ENCODE data around the gene UGCG. TPM values are rescaled to one million over a fixed set of nuclear protein-coding genes. Genes with fewer than 3 reads are reported as not detected.
A peak's percentile ranks its signal among the peaks of the same experiment; 100 is the strongest.

The UGCG gene
- total RNA-seq, 1 donor from 2014 or later, result 172 TPM

DNA sequence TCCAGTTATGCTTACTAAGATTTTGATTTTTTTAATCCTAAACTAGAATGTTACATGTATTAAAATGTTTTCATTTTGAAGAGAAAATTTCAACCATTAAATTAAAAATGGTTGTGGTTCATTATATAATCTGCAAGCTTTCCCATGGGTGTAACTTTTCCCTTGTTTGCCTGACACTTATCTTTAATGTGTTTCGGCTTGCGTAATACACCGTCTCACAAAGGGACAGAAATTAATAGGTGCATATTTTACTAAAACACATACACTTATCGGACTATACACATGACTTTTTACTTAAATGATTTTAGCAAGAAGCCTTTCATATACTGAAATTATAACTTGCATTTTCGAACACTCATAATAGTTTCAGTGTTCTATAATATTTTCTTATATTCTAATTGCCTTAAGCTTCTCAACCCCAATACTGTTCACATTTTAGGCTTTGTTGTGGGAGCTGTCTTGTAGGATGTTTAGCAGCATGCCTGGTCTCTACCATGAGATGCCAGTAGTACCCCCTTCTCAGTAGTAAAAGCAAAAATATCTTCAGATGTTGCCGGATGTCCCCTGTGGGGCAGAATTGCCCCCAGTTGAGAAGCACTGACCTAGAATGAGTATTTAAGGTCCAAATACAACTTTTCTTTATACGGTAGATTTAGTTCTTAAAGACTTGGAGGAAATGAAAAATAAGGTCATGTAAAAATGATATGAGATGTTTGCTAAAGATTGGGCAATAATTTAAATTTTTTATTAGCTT lies 28.6 kb downstream of the UGCG start:
- H3K4me3 ChIP-seq (ENCODE audit: low read depth, low read length), result no peak overlapping the region
- no peaks in the 10 kb centered on the region for H3K27me3 ChIP-seq (ENCODE audit: control insufficient read depth, insufficient read depth, low read length)
- TF ChIP-seq, protein P1, sequence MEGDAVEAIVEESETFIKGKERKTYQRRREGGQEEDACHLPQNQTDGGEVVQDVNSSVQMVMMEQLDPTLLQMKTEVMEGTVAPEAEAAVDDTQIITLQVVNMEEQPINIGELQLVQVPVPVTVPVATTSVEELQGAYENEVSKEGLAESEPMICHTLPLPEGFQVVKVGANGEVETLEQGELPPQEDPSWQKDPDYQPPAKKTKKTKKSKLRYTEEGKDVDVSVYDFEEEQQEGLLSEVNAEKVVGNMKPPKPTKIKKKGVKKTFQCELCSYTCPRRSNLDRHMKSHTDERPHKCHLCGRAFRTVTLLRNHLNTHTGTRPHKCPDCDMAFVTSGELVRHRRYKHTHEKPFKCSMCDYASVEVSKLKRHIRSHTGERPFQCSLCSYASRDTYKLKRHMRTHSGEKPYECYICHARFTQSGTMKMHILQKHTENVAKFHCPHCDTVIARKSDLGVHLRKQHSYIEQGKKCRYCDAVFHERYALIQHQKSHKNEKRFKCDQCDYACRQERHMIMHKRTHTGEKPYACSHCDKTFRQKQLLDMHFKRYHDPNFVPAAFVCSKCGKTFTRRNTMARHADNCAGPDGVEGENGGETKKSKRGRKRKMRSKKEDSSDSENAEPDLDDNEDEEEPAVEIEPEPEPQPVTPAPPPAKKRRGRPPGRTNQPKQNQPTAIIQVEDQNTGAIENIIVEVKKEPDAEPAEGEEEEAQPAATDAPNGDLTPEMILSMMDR (IDR thresholded peaks at IDR 0.05; ENCODE audit: insufficient read depth, low read length, poor library complexity, severe bottlenecking), result no peak
- no peak for DNase-seq (ENCODE audit: low read depth)
- H3K36me3 ChIP-seq (ENCODE audit: control insufficient read depth, insufficient read depth, low read length), result no peaks in the 10 kb centered on the region

DNA sequence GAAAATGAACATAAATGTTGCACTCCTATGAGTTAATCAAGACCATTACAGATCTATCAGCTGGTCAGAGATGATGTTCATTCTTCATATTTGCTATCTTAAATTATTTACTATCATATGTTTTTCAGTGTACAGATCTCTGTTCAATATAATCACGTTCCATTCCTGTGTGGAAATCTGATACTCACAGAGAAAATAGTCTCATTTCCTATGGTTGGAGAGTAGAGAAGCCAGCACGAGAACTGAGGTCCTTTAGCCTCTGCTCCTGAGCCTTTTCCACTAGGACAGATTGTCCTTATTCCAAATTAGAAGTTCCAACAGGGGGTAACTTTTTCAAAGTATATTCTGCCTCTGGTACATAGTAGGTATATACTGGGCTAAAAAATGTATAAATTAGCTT lies 29.2 kb downstream of the UGCG start:
- H3K36me3 ChIP-seq (ENCODE audit: control insufficient read depth, insufficient read depth, low read length), result no peaks in the 10 kb centered on the region
- DNase-seq (ENCODE audit: low read depth), result no peak
- no peak overlapping the region for H3K4me3 ChIP-seq (ENCODE audit: low read depth, low read length)
- no peaks in the 10 kb centered on the region for H3K27me3 ChIP-seq (ENCODE audit: control insufficient read depth, insufficient read depth, low read length)
- TF ChIP-seq, protein P1 (IDR thresholded peaks at IDR 0.05; ENCODE audit: insufficient read depth, low read length, poor library complexity, severe bottlenecking), result no peak

DNA sequence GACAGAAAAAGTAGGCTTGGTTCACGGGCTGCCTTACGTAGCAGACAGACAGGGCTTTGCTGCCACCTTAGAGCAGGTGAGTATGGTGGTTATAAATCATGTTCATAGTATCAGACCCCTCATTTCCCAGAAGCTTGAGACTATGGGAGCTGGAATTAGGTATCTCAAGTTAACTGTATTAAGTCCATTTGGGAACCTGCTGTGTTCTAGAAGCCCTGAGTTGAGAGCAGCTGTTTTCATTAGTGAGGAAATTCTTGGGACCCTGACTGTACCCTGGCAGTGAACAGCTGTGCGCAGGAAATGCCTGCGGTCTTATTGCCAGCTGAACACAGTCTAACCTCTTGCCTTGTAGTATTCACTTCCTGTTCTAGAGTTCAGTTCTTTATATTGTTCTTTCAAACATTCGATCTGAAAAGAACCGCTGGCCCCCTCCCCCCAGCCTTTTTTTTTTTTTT lies 29.8 kb downstream of the UGCG start:
- TF ChIP-seq, protein P1 (IDR thresholded peaks at IDR 0.05; ENCODE audit: insufficient read depth, low read length, poor library complexity, severe bottlenecking), result no peak
- DNase-seq (ENCODE audit: low read depth), result no peak
- H3K27me3 ChIP-seq (ENCODE audit: control insufficient read depth, insufficient read depth, low read length), result no peaks in the 10 kb centered on the region
- H3K36me3 ChIP-seq (ENCODE audit: control insufficient read depth, insufficient read depth, low read length), result no peaks in the 10 kb centered on the region
- no peak overlapping the region for H3K4me3 ChIP-seq (ENCODE audit: low read depth, low read length)

DNA sequence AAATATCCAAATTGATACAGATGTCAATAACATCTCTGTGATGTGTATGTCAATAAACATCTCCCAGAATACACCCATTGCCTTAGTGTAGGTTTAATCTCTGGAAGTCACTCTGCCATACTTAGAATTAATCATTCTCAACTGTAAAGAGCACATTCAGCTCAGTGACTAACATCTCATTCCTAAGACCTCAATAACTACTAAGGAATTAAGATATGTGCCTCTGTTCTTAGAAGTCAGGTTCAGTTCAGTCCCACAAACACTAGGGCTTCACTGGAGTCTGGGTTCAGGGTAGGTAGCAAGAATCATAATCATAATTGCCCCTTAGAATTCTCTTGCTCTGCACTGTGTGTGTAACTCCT lies 31.7 kb downstream of the UGCG start:
- Histone ChIP-seq H3K4me3 (ENCODE audit: low read depth, low read length) (no peak overlapping the region), H3K36me3 (ENCODE audit: control insufficient read depth, insufficient read depth, low read length) (no peaks in the 10 kb centered on the region), H3K27me3 (ENCODE audit: control insufficient read depth, insufficient read depth, low read length) (no peaks in the 10 kb centered on the region)
- peak; percentile 67 for DNase-seq (ENCODE audit: low read depth)
- TF ChIP-seq, protein P1 (IDR thresholded peaks at IDR 0.05; ENCODE audit: insufficient read depth, low read length, poor library complexity, severe bottlenecking), result no peak

DNA sequence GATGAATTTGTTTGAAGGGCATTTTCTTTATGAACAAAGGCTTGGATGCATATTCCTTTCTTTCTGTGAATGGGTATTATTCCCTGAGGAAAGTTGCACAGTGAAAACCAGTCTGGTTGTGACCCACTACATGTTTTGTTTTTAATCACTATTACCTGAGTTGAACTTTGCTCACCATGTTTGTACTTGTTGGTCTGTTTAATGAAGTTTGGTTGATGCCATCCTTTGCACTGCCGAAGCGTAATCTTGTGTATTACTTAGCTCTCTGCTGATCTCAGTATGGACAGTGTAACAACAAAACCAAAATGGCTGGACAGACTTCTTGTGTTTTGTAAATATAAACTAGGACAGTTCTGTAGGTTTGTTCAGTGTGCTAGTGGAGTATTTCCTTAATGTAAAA lies 38.1 kb downstream of the UGCG start:
- TF ChIP-seq, protein P1 (IDR thresholded peaks at IDR 0.05; ENCODE audit: insufficient read depth, low read length, poor library complexity, severe bottlenecking), result no peak
- no peaks in the 10 kb centered on the region for H3K36me3 ChIP-seq (ENCODE audit: control insufficient read depth, insufficient read depth, low read length)
- H3K27me3 ChIP-seq (ENCODE audit: control insufficient read depth, insufficient read depth, low read length), result no peaks in the 10 kb centered on the region
- DNase-seq (ENCODE audit: low read depth), result no peak
- H3K4me3 ChIP-seq (ENCODE audit: low read depth, low read length), result no peak overlapping the region

DNA sequence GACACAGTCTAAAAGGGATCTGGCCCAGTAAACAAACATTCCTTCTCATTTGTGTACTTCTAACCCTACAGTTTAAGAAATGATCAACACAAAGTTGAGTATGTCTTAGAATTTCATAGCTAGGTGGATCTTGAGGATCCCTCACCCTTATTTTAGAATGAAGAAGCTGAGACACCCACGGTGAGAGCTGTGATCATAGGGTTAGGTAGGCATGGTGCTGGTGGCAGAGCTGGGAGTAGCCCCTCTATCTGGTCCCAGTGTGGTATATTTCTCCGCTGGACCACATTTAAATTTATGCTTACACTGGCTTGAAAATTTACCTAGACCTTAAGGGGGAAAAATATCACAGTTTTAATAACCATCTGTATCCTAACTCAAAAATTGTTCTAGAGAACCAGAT lies 39.8 kb downstream of the UGCG start:
- no peak overlapping the region for H3K4me3 ChIP-seq (ENCODE audit: low read depth, low read length)
- no peaks in the 10 kb centered on the region for H3K27me3 ChIP-seq (ENCODE audit: control insufficient read depth, insufficient read depth, low read length)
- TF ChIP-seq, protein P1 (IDR thresholded peaks at IDR 0.05; ENCODE audit: insufficient read depth, low read length, poor library complexity, severe bottlenecking), result no peak
- no peak for DNase-seq (ENCODE audit: low read depth)
- no peaks in the 10 kb centered on the region for H3K36me3 ChIP-seq (ENCODE audit: control insufficient read depth, insufficient read depth, low read length)

All from kidney epithelial cell (primary cell).